Loucy (cell line): ENCODE measurements around the gene BAX.

Experiments used
- CTCF ChIP-seq: fragments of 200-600 bp; sonication (generic); conservative IDR thresholded peaks from 2 replicates; pipeline ENCODE4 v1.5.1; 2014; ENCODE audit warnings: mild to moderate bottlenecking, antibody characterized with exemption, low read length
- EZH2phosphoT487 ChIP-seq: fragments of 200-600 bp; IDR thresholded peaks from 2 replicates; pipeline ENCODE4 v1.6.1; 2018; ENCODE audit warnings: antibody characterized with exemption, mild to moderate bottlenecking, moderate library complexity, borderline replicate concordance

GRCh38 chr19:48991873-48992580 is 37.4 kb downstream of the BAX start:
- TF ChIP-seq CTCF (no peak), EZH2phosphoT487 (no peak)
